Astrocyte (in vitro differentiated cells and primary cell): ENCODE measurements around the gene FMN2. TPM values are rescaled to one million over a fixed set of nuclear protein-coding genes. Genes with fewer than 3 reads are reported as not detected.
A peak's percentile ranks its signal among the peaks of the same experiment; 100 is the strongest.

Experiments
- DNase-seq: peaks from one replicate; pipeline ENCODE4 v3.0.0-alpha.2; 2010; ENCODE audit warnings: low read depth
- FAIRE-seq: peaks from 2 replicates; lab custom pipeline; 2011; peaks lifted over from hg19 to GRCh38; lab: Jason Lieb, UNC
- H2AFZ ChIP-seq: 2 replicates; pipeline ENCODE4 v1.6.0; 2012; ENCODE audit warnings: low read depth, low read length, inconsistent platforms
- H3K27ac ChIP-seq: 2 replicates; pipeline ENCODE4 v1.5.1; 2011; ENCODE audit warnings: low read depth, low read length, inconsistent platforms
- H3K27me3 ChIP-seq: 2 replicates; pipeline ENCODE4 v1.6.0; 2011; ENCODE audit warnings: low read length, inconsistent platforms; ENCODE audit not compliant: insufficient read depth
- H3K36me3 ChIP-seq: 2 replicates; pipeline ENCODE4 v1.5.1; 2011; ENCODE audit warnings: low read length, inconsistent platforms; ENCODE audit not compliant: insufficient read depth
- H3K4me1 ChIP-seq: 2 replicates; pipeline ENCODE4 v1.5.1; 2011; ENCODE audit warnings: low read length, inconsistent platforms; ENCODE audit not compliant: insufficient read depth
- H3K4me2 ChIP-seq: 2 replicates; pipeline ENCODE4 v1.6.0; 2012; ENCODE audit warnings: low read length, inconsistent platforms
- H3K4me3 ChIP-seq: 2 replicates; pipeline ENCODE4 v1.5.1; 2011; ENCODE audit warnings: low read depth, mild to moderate bottlenecking, low read length, inconsistent platforms; ENCODE audit not compliant: insufficient read depth
- H3K79me2 ChIP-seq: 2 replicates; pipeline ENCODE4 v1.6.0; 2012; ENCODE audit warnings: mild to moderate bottlenecking, low read length, inconsistent platforms; ENCODE audit not compliant: insufficient read depth
- H3K9ac ChIP-seq: 2 replicates; pipeline ENCODE4 v1.6.0; 2012; ENCODE audit warnings: mild to moderate bottlenecking, low read length, inconsistent platforms
- H3K9me3 ChIP-seq: 2 replicates; pipeline ENCODE4 v1.5.1; 2012; ENCODE audit warnings: low read depth, mild to moderate bottlenecking, low read length, inconsistent platforms; ENCODE audit not compliant: insufficient read depth
- H4K20me1 ChIP-seq: 2 replicates; pipeline ENCODE4 v1.6.0; 2012; ENCODE audit warnings: low read length, inconsistent platforms; ENCODE audit not compliant: insufficient read depth
- H3K27ac Mint-ChIP-seq: one replicate; pipeline ENCODE4 v1.8.0; 2021; ENCODE audit warnings: mild to moderate bottlenecking, mixed read lengths; ENCODE audit not compliant: unreplicated experiment
- H3K27me3 Mint-ChIP-seq: one replicate; pipeline ENCODE4 v1.8.0; 2021; ENCODE audit warnings: low read depth, mixed read lengths; ENCODE audit not compliant: unreplicated experiment
- H3K36me3 Mint-ChIP-seq: one replicate; pipeline ENCODE4 v1.8.0; 2021; ENCODE audit warnings: low read depth, mixed read lengths; ENCODE audit not compliant: unreplicated experiment
- H3K4me1 Mint-ChIP-seq: one replicate; pipeline ENCODE4 v1.8.0; 2021; ENCODE audit warnings: low read depth, mixed read lengths; ENCODE audit not compliant: unreplicated experiment
- H3K4me3 Mint-ChIP-seq: one replicate; pipeline ENCODE4 v1.8.0; 2021; ENCODE audit warnings: mild to moderate bottlenecking, moderate library complexity, mixed read lengths; ENCODE audit not compliant: unreplicated experiment
- H3K9me3 Mint-ChIP-seq: one replicate; pipeline ENCODE4 v1.8.0; 2021; ENCODE audit warnings: mild to moderate bottlenecking, mixed read lengths; ENCODE audit not compliant: unreplicated experiment
- CTCF ChIP-seq: IDR thresholded peaks from 2 replicates; pipeline ENCODE4 v1.5.1; 2011; ENCODE audit warnings: low read depth, mild to moderate bottlenecking, inconsistent platforms, low read length, moderate library complexity; ENCODE audit not compliant: insufficient read depth
- EZH2 ChIP-seq: IDR thresholded peaks from 2 replicates; pipeline ENCODE4 v1.6.1; 2012; ENCODE audit warnings: mild to moderate bottlenecking, low read length, inconsistent platforms; ENCODE audit not compliant: insufficient read depth
- total RNA-seq: library from RNA; stranded (reverse); gene quantifications from 2 replicates; pipeline ENCODE4 v1.2.1, GENCODE V29; 2021

The FMN2 gene
- total RNA-seq, 1 donor from 2014 or later: 2.4 TPM

- H3K27ac ChIP-seq: no peak overlapping the region
- H3K4me3 ChIP-seq: no peak overlapping the region
- no peak overlapping the region for H3K4me3 Mint-ChIP-seq
- H4K20me1 ChIP-seq: no peaks in the 10 kb centered on the region
- peaks cover 17% of the 10 kb centered on the region for H3K4me1 Mint-ChIP-seq
- no peaks in the 10 kb centered on the region for H3K27me3 Mint-ChIP-seq
- no peak for DNase-seq
- no peaks in the 10 kb centered on the region for H3K36me3 ChIP-seq
- H2AFZ ChIP-seq: no peak overlapping the region
- H3K9me3 Mint-ChIP-seq: no peaks in the 10 kb centered on the region
- no peak overlapping the region for H3K27ac Mint-ChIP-seq
- H3K36me3 Mint-ChIP-seq: no peaks in the 10 kb centered on the region
- no peaks in the 10 kb centered on the region for H3K27me3 ChIP-seq
- peaks cover 10% of the 10 kb centered on the region for H3K79me2 ChIP-seq
- H3K9me3 ChIP-seq: no peaks in the 10 kb centered on the region
- no peak for FAIRE-seq
- peaks cover 26% of the 10 kb centered on the region for H3K4me1 ChIP-seq
- TF ChIP-seq CTCF: no peak
- no peak for TF ChIP-seq EZH2
- no peak overlapping the region for H3K4me2 ChIP-seq
- H3K9ac ChIP-seq: no peak overlapping the region
Observed at GRCh38 chr1:240104672-240105071, 13.0 kb downstream of the FMN2 start.

GRCh38 chr1:240107058-240107684 is 15.5 kb downstream of the FMN2 start:
- peak; percentile 88 for DNase-seq
- H3K4me2 ChIP-seq: peak overlapping the region; percentile 79
- peaks cover 7% of the 10 kb centered on the region for H3K4me1 Mint-ChIP-seq

More at GRCh38 chr1:240107058-240107684, 15.5 kb downstream of the FMN2 start:
- Histone ChIP-seq H3K4me1 (peaks cover 10% of the 10 kb centered on the region), H3K9me3 (no peaks in the 10 kb centered on the region), H4K20me1 (no peaks in the 10 kb centered on the region), H3K9ac (no peak overlapping the region), H3K27ac (peak overlapping the region; percentile 26), H3K27me3 (no peaks in the 10 kb centered on the region), H3K4me3 (no peak overlapping the region), H3K79me2 (peaks cover 4% of the 10 kb centered on the region), H2AFZ (peak overlapping the region; percentile 23), H3K36me3 (no peaks in the 10 kb centered on the region)
- Mint-ChIP-seq H3K4me3 (no peak overlapping the region), H3K27me3 (no peaks in the 10 kb centered on the region), H3K9me3 (no peaks in the 10 kb centered on the region), H3K27ac (no peak overlapping the region), H3K36me3 (no peaks in the 10 kb centered on the region)
- FAIRE-seq: no peak
- TF ChIP-seq EZH2: no peak
- TF ChIP-seq CTCF: no peak
